Naive B cell (primary cell): ENCODE results near the gene AGBL3. TPM values are rescaled to one million over a fixed set of nuclear protein-coding genes. Genes with fewer than 3 reads are reported as not detected.
A peak's percentile ranks its signal among the peaks of the same experiment; 100 is the strongest.
"Not testable (repeated sequence)": the region's sequence is repeated elsewhere in the genome, so short reads cannot be mapped to it uniquely, and the experiment has no call there.

Experiments used
- ATAC-seq, 2 donors: fragments of 150-1000 bp; cut with Tn5 transposase; 2 replicates each; pipeline ENCODE4 v1.10.0; 2021; ENCODE audit warnings: low read depth in 2 of 2, mild to moderate bottlenecking in 2 of 2, moderate library complexity in 2 of 2
- DNase-seq: peaks from one replicate; pipeline ENCODE4 v3.0.0; 2022
- H3K27ac Mint-ChIP-seq, 6 donors: one replicate each; pipeline ENCODE4 v1.8.0; 2020 to 2022; ENCODE audit warnings: mild to moderate bottlenecking in 6 of 6, mixed read lengths in 6 of 6, moderate library complexity in 5 of 6, inconsistent platforms in 2 of 6
- H3K27me3 Mint-ChIP-seq, 3 donors: one replicate each; pipeline ENCODE4 v1.8.0; 2021 to 2022; ENCODE audit warnings: mixed read lengths in 3 of 3, mild to moderate bottlenecking in 1 of 3
- H3K36me3 Mint-ChIP-seq, 2 donors: one replicate each; pipeline ENCODE4 v1.8.0; 2020 to 2022; ENCODE audit warnings: mixed read lengths in 2 of 2, inconsistent platforms in 1 of 2, mild to moderate bottlenecking in 1 of 2
- H3K4me1 Mint-ChIP-seq, 3 donors: one replicate each; pipeline ENCODE4 v1.8.0; 2020 to 2022; ENCODE audit warnings: mixed read lengths in 3 of 3, inconsistent platforms in 1 of 3, mild to moderate bottlenecking in 1 of 3, moderate library complexity in 1 of 3
- H3K4me3 Mint-ChIP-seq, 8 donors: one replicate each; pipeline ENCODE4 v1.8.0; 2020 to 2022; ENCODE audit warnings: mild to moderate bottlenecking in 8 of 8, mixed read lengths in 8 of 8, moderate library complexity in 8 of 8, inconsistent platforms in 2 of 8
- H3K9me3 Mint-ChIP-seq, 7 donors: one replicate each; pipeline ENCODE4 v1.8.0; 2020 to 2022; ENCODE audit warnings: mixed read lengths in 7 of 7, mild to moderate bottlenecking in 5 of 7, inconsistent platforms in 2 of 7, moderate library complexity in 1 of 7
- polyA plus RNA-seq, 6 donors: library from polyadenylated mRNA; unstranded; fragments of 300-500 nt; fragmentation: Illumina TruSeq; gene quantifications; one replicate each; pipeline ENCODE4 v1.2.3, GENCODE V29; 2021; ENCODE audit warnings: low read depth in 6 of 6

Gene AGBL3
- polyA plus RNA-seq, 6 donors from 2014 or later, result 0.65 to 1.5 (median 1.1) TPM; not detected in 2

DNA sequence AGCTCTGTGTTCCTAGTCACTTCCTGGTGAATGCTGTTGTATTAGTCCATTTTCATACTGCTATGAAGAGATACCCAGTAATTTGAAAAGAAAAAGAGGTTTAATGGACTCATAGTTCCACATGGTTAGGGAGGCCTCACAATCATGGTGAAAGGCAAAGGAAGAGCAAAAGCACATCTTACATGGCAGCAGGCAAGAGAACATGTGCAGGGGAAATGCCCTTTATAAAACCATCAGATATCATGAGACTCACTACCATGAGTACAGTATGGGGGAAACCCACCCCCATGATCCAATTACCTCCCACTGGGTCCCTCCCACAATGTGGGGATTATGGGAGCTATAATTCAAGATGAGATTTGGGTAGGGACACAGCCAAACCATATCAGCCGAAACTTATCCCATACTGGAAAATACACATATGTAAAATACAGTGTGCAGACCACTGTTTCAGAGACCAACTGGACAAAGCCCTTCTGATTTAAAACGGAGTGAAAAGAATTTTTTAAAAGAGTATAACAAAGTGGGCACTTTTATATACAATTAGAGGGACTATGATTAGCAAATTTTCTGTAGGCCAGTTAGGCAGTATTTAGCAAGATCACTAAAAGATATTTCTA is 176.2 kb downstream of the AGBL3 start:
- Mint-ChIP-seq H3K27ac (peak overlapping the region in 4 of 6 donors; percentile 62 to 86 (median 78)), H3K9me3 (peaks cover 0 to 4% (median 0%) of the 10 kb centered on the region in 7 donors), H3K4me1 (peaks cover 42 to 69% (median 56%) of the 10 kb centered on the region in 3 donors), H3K27me3 (no peaks in the 10 kb centered on the region), H3K36me3 (peaks cover 0 to 11% of the 10 kb centered on the region in 2 donors), H3K4me3 (peak overlapping the region in 1 of 8 donors; percentile 52)
- DNase-seq (no peak), ATAC-seq (no peak)

DNA sequence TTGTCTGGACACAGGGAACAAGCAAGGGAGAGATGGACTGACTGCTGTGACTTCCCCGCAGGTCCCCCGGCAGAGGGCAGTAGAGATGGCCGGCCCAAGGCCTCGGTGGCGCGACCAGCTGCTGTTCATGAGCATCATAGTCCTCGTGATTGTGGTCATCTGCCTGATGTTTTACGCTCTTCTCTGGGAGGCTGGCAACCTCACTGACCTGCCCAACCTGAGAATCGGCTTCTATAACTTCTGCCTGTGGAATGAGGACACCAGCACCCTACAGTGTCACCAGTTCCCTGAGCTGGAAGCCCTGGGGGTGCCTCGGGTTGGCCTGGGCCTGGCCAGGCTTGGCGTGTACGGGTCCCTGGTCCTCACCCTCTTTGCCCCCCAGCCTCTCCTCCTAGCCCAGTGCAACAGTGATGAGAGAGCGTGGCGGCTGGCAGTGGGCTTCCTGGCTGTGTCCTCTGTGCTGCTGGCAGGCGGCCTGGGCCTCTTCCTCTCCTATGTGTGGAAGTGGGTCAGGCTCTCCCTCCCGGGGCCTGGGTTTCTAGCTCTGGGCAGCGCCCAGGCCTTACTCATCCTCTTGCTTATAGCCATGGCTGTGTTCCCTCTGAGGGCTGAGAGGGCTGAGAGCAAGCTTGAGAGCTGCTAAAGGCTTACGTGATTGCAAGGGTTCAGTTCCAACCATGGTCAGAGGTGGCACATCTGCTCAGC is 178.2 kb downstream of the AGBL3 start:
- ATAC-seq (no peak), DNase-seq (no peak)
- peaks cover 48 to 79% (median 60%) of the 10 kb centered on the region in 3 donors for H3K4me1 Mint-ChIP-seq
- H3K27me3 Mint-ChIP-seq, result no peaks in the 10 kb centered on the region
- peak overlapping the region in 4 of 6 donors; percentile 47 to 69 (median 53) for H3K27ac Mint-ChIP-seq
- peaks cover 0 to 4% (median 0%) of the 10 kb centered on the region in 7 donors for H3K9me3 Mint-ChIP-seq
- peaks cover 0 to 5% of the 10 kb centered on the region in 2 donors for H3K36me3 Mint-ChIP-seq
- H3K4me3 Mint-ChIP-seq, result no peak overlapping the region

DNA sequence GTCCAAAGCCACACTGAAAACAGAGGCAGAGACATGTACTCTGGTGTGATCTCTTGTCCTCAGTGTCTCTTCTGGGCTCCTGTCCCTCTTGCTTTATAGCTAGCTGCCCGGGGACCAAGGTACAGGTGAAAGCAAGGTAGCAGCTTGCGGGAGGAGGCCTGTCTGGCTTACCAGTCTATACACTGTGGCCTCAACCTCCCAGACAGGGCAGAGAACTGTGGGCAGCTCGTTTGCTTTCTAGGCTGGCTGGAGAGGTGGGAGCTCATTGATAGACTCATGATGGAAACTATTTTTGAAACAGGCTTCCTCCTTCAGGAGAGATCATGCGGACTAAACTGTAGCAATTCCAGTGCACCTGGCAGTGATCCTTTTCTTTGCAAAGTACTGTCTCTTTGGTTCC is 179.6 kb downstream of the AGBL3 start:
- Mint-ChIP-seq H3K27me3 (no peaks in the 10 kb centered on the region), H3K27ac (peak overlapping the region in 3 of 6 donors; percentile 54 to 75 (median 69)), H3K9me3 (peaks cover 0 to 4% (median 0%) of the 10 kb centered on the region in 7 donors), H3K4me3 (no peak overlapping the region), H3K4me1 (peaks cover 44 to 71% (median 53%) of the 10 kb centered on the region in 3 donors), H3K36me3 (peaks cover 0 to 5% of the 10 kb centered on the region in 2 donors)
- no peak for DNase-seq
- no peak for ATAC-seq

DNA sequence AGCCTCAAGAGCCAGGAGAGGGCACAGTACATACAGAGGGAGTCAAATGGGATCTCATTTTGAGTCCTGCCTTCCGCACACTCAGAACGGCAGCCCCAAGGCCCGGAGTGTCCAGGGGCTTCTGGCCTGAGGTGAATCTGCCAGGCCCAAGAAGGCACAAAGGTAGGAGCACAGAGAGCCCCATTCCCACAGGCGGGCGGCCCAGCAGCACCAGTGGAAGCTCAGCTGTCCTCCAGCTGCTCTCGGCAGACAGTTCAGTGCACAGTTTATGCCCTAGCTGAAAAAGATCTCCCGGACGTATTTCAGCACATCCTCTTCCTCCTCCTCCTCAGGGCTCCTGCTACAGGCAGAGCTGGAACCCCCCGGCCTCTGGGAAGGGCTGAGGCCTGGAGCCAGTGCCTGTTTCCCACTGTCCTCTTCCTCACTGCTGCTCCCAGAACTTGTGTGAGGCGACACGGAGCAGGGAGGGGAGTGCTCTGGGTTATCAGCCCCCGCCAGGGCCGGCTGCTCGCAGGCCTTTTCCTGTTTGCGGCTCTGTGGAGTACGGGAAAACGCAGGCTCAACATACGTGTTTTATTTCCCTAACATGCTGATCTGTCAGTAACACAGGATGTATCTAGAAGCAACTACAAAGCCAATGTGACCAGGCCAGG is 180.2 kb downstream of the AGBL3 start:
- Mint-ChIP-seq H3K27ac (peak overlapping the region in 5 of 6 donors; percentile 40 to 90 (median 56)), H3K4me1 (peaks cover 38 to 71% (median 49%) of the 10 kb centered on the region in 3 donors), H3K4me3 (peak overlapping the region in 2 of 8 donors; percentile 44 to 90), H3K36me3 (peaks cover 0 to 5% of the 10 kb centered on the region in 2 donors), H3K9me3 (peaks cover 0 to 4% (median 0%) of the 10 kb centered on the region in 7 donors), H3K27me3 (no peaks in the 10 kb centered on the region)
- ATAC-seq, result no peak
- no peak for DNase-seq

DNA sequence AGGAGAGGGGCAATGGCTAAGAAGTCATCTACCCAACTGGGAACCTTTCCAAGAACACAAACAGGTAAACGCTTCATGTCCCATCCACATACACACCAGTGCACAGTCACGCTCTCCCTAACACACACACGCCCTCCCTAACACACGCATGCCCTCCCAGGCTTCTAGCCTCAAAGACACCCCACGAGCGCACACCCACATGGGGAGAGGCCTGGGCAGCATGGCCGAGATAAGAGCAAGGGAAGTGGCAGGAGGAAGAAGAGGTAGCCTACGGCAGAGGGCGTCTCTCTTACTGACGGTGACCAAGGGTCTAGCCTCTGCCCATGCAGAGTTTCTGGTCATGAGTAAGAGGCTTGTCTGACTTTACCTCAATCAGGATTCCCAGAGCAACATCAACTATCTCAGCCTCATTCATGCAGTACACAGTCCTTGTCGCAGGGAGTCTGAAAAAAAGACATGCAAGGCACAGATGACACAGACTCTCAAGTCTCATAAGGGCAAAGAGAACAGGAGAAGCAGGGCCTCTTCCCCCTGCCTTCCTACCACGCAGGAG is 181.1 kb downstream of the AGBL3 start:
- peak overlapping the region in 6 of 8 donors; percentile 27 to 90 (median 58) for H3K4me3 Mint-ChIP-seq
- no peak for ATAC-seq
- peaks cover 0 to 5% of the 10 kb centered on the region in 2 donors for H3K36me3 Mint-ChIP-seq
- no peaks in the 10 kb centered on the region for H3K27me3 Mint-ChIP-seq
- peaks cover 0 to under 1% (median 0%) of the 10 kb centered on the region in 7 donors for H3K9me3 Mint-ChIP-seq
- H3K4me1 Mint-ChIP-seq, result peaks cover 33 to 72% (median 51%) of the 10 kb centered on the region in 3 donors
- H3K27ac Mint-ChIP-seq, result peak overlapping the region in 4 of 6 donors; percentile 30 to 94 (median 78)
- no peak for DNase-seq

- peaks cover 0 to 5% of the 10 kb centered on the region in 2 donors for H3K36me3 Mint-ChIP-seq
Observed at GRCh38 chr7:135168001-135168400, 181.7 kb downstream of the AGBL3 start.

DNA sequence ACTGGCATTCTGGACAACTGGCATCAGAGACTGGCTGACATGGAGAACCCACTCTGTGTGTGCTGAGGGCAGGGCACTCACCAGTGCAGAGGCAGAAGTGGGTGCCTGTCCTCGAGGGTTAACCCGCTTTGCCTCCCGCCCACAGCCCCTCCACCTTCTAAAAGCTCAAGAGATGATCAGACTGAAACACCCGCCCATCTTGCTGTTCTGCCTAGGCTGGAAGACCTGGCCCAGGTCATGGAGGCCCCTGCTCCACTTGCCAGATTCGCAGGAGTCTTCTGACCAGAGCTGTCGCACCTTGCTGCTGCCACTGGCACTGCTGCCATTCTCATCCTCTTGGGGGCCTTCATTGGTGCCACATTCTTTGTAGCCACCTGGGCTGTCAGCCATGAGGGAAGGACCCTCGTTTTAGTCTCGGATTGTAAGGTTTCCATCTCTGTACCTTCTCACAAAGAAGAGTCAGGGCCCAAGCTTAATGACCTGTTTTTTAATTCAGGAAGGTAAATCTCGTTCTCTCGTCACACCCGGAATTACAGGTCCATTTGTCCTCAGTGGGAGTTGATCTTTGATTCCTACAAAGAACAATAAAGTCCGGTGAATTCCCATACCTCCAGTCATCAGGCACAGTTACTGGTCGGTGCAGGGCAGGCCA is 182.3 kb downstream of the AGBL3 start:
- Mint-ChIP-seq H3K27me3 (no peaks in the 10 kb centered on the region), H3K4me3 (peak overlapping the region; percentile 52 to 95 (median 91)), H3K27ac (peak overlapping the region in 5 of 6 donors; percentile 93 to 98 (median 94)), H3K9me3 (no peaks in the 10 kb centered on the region), H3K36me3 (peaks cover 0 to 5% of the 10 kb centered on the region in 2 donors), H3K4me1 (peaks cover 33 to 75% (median 51%) of the 10 kb centered on the region in 3 donors)
- ATAC-seq (no peak), DNase-seq (no peak)

More at GRCh38 chr7:135168001-135168400, 181.7 kb downstream of the AGBL3 start:
- no peaks in the 10 kb centered on the region for H3K27me3 Mint-ChIP-seq
- peak overlapping the region in 5 of 8 donors; percentile 27 to 90 (median 61) for H3K4me3 Mint-ChIP-seq
- ATAC-seq, result no peak
- H3K9me3 Mint-ChIP-seq, result no peaks in the 10 kb centered on the region
- H3K27ac Mint-ChIP-seq, result peak overlapping the region in 3 of 6 donors; percentile 67 to 98 (median 94)
- peaks cover 33 to 75% (median 51%) of the 10 kb centered on the region in 3 donors for H3K4me1 Mint-ChIP-seq
- no peak for DNase-seq

DNA sequence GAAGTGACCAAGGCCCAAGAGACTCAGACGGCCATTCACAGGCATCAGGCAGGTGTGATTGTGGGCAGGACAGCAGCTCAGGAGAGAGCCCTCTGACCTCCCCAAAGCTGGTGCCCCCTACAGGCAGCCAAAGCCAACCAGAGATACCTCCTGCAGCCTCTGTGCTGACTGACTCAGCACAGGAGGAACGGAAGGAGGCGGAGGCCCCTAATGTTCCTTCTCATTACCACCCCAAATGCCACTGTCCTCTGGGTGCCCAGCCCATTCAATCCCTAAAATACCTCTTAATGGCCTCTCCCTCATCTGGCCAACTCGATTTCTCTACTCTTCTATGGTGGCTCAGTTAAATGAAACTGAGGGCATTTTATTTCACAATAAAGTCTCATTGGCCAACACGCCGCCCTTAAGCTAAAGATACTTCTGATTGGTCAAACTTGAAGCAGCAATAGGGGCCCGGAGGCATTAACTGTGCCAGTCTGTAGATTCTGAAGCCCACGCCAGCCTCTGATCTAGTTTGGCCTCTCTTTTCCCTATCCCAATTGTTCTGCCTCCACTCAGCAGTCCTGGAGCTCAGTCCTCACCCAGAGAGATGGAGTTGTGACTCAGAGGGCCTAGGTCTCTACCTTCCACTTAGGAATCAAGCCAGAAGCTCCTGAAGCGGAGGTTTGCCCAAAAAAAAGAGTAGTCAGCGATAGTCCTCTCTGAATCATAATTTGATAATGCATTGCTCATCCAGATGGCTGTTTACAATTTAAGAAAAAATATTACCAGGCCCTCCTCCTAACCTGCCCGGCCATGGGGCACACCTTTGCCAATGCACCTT is 183.0 kb downstream of the AGBL3 start:
- Mint-ChIP-seq H3K27ac (peak overlapping the region; percentile 93 to 98 (median 94)), H3K4me3 (peak overlapping the region; percentile 89 to 95 (median 91)), H3K9me3 (no peaks in the 10 kb centered on the region), H3K4me1 (peaks cover 33 to 68% (median 51%) of the 10 kb centered on the region in 3 donors), H3K36me3 (no peaks in the 10 kb centered on the region), H3K27me3 (no peaks in the 10 kb centered on the region)
- no peak for DNase-seq
- ATAC-seq, result no peak

DNA sequence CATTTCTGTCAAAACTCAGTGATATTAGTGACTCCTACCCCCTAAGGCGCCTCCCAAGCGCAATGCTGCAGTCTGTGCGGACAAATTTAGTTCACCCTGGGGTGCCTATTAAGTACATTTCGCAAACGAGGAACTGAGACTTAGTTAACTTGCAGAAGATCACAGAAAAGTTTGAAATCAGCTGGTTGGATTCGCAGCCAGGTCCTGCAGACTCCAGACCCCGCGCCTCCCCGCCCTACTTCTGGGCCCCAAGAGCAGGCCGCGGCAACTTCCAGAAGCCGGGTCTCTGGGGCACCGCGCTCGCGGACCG is 183.6 kb downstream of the AGBL3 start:
- Mint-ChIP-seq H3K4me1 (peaks cover 33 to 68% (median 51%) of the 10 kb centered on the region in 3 donors), H3K27ac (peak overlapping the region; percentile 93 to 98 (median 94)), H3K4me3 (peak overlapping the region; percentile 89 to 95 (median 91)), H3K36me3 (no peaks in the 10 kb centered on the region), H3K27me3 (no peaks in the 10 kb centered on the region), H3K9me3 (no peaks in the 10 kb centered on the region)
- ATAC-seq, result peak; percentile 42
- DNase-seq, result no peak

DNA sequence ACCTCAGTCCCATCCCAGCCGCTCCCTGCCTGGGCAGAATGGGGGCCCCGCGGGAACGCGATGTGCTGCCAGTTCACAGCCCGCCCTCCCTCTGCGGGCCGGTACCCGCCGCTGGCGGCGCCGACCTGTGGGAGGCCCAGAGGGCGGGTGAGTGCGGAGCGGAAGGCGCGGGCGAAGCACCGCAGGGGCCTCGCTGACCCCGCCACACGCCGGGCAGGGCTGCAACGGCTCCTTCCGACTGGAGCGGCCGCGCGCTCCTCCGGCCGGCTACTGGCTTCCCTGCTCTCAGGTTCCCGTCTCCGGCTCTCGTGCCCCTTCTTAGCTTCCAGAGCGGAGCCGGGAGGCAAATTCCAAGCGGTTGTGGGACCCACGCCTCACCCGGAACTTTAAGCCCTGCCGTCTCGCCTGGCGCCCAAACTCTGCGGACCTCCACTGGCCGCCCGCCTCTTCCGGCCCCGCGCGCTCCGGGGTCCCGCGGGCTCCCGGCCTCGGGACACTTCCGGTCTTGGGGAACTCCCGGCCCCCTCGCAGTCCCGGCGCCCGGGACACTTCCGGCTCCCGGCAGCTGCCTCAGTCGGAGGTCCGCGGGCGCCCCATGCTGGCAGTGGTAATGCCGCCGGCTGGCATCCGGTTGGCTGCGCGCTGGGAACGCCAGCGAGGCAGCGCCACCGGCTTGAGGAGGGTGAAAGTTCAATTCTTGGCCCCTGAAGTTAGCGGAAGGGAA is 184.1 kb downstream of the AGBL3 start, which contains the start of gene CYREN:
Gene CYREN, minus strand, starts transcription at position 434 of the 724 bp plus-strand sequence. CDS start 1,785 bp downstream, outside the sequence.
- peak; percentile 76 to 77 for ATAC-seq
- Mint-ChIP-seq H3K9me3 (no peaks in the 10 kb centered on the region), H3K4me1 (peaks cover 33 to 64% (median 51%) of the 10 kb centered on the region in 3 donors), H3K36me3 (no peaks in the 10 kb centered on the region), H3K27ac (peak within 1 kb of the TSS; percentile 94 to 98 (median 96)), H3K4me3 (peak within 1 kb of the TSS; percentile 90 to 95 (median 92)), H3K27me3 (no peaks in the 10 kb centered on the region)
- DNase-seq, result peak; percentile 78

GRCh38 chr7:135170998-135171481 is 184.7 kb downstream of the AGBL3 start:
- not testable (repeated sequence) for H3K27me3 Mint-ChIP-seq, H3K9me3 Mint-ChIP-seq, H3K36me3 Mint-ChIP-seq
- Mint-ChIP-seq H3K4me3 (peak overlapping the region; percentile 87 to 95 (median 92)), H3K4me1 (peaks cover 33 to 58% (median 51%) of the 10 kb centered on the region in 3 donors), H3K27ac (peak overlapping the region; percentile 89 to 98 (median 94))
- DNase-seq (peak; percentile 39), ATAC-seq (peak; percentile 39 to 46)
